ENCODE measurements around the gene PRR5L.

DNA sequence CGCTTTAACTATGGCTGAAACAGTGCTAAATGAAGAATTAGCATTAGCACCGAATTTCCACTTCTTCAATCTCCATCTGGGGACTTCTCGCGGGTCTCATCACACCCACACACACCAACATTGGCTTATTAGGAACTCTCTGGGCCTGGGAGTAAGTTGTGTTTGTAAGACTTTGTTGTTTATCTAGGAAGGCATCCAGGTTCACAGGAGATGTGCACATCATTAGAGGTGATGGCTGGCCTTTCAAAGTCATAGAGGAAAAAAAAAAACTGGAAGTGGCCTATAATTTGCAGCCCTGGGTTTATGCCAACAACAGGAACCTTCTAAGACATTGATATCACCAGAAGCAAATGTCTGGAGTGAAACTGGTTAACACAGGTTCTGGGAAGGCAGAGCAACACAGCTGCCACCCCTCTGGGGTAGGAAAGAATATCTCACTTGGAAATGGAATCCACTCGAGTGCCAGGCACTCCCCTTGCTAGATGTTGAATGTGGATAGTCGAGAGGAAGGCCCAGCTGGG lies 129.5 kb downstream of the PRR5L start:
- TF ChIP-seq CTCF (IDR thresholded peaks at IDR 0.05; ENCODE audit: insufficient read depth, low read length): no peak
- no peak for TF ChIP-seq REST (IDR thresholded peaks at IDR 0.05; ENCODE audit: insufficient replicate concordance, low read depth)
- TF ChIP-seq POLR2AphosphoS5 (IDR thresholded peaks at IDR 0.05; ENCODE audit: low read depth): no peak
- TF ChIP-seq GABPA (IDR thresholded peaks at IDR 0.05; ENCODE audit: low read depth): no peak
